HG02970 (cell line): ENCODE data around the gene CD9.
"Not testable (repeated sequence)": the region's sequence is repeated elsewhere in the genome, so short reads cannot be mapped to it uniquely, and the experiment has no call there.

Experiments
- ATAC-seq: cut with Tn5 transposase; IDR thresholded peaks from one replicate; pipeline ENCODE4 v1.9.1; 2021; ENCODE audit warnings: mild to moderate bottlenecking, moderate library complexity, moderate number of reproducible peaks; ENCODE audit not compliant: unreplicated experiment, low FRiP score

CD9 gene

GRCh38 chr12:6200256-6201212, at the start of gene CD9:
TSS of gene CD9 (plus strand) at chr12:6200400. CDS start at chr12:6200500, 100 bp downstream.
- ATAC-seq, result no peak

DNA sequence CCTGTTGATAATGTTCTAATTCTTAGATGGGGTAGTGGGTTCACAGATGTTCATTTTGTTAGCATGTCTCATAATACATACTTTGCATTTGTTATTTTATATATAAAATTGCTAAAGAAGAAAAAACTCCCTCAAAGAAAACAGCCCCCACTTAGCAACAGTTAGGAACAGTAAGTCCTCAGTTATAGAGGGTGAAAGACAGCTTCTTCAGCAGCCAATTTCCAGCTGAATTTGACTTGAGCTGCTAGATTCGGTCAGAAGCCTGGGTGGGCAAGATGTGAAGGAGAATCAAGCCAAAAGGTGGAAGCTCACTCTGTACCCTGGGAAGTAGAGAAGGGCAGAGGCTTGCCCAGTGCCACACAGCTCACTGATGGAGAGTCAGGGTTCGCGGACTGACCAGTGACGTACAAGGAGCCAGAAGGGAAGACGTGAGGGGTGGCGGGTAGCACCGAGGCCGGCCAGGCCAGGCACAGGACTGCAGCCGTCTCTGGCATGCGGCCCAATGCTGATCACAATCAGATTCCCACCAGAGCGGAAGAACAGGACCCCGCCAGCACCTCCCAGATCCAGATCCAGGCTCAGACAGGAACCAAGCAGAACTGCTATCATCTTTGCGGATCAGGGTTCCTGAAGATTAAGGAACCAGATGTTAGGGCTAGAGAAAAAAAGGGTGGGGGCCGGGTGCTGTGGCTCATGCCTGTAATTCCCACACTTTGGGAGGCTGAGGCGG, 45.3 kb upstream of the CD9 start:
- ATAC-seq, result no peak

DNA sequence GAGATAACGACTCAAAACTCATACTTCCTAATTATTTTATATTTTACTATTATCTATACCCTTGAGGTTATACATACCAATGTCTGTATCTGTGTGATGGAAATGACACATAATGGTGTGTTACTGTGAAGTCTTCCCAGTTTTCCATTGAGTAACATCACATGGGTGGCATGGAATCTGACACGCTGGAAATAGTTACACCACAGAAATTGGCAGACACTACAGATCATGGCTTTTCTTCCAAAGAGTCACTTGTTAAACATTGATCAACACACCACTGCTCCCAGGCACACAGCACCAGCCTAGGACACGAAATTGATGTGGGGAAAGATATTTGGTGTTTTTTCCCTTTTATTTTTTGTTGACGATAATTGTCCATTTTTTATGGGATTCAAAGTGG, 42.7 kb upstream of the CD9 start:
- no peak for ATAC-seq

DNA sequence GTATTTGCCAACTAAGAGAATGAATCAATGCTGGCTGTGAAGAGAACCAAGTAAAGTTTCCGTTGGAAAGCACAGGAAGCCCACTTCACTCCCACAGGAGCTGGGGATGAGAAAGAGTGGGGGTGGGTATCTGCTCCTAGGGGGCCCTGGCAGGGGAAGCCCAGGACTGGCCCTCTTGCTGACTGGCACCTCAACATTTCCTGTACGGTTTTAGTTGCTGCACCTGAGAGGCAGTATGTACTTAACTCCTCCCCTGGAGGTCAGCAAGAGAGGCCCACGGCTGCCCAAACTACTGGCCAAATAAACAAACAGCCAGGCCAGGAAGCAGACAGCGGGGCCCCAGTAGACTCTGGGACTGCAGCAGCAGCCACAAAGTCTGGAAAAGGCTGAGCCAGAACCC, 41.9 kb upstream of the CD9 start:
- no peak for ATAC-seq

- no peak for ATAC-seq
Observed at GRCh38 chr12:6158749-6159148, 41.5 kb upstream of the CD9 start.

- not testable (repeated sequence) for ATAC-seq
Observed at GRCh38 chr12:6159166-6160011, 40.8 kb upstream of the CD9 start.

DNA sequence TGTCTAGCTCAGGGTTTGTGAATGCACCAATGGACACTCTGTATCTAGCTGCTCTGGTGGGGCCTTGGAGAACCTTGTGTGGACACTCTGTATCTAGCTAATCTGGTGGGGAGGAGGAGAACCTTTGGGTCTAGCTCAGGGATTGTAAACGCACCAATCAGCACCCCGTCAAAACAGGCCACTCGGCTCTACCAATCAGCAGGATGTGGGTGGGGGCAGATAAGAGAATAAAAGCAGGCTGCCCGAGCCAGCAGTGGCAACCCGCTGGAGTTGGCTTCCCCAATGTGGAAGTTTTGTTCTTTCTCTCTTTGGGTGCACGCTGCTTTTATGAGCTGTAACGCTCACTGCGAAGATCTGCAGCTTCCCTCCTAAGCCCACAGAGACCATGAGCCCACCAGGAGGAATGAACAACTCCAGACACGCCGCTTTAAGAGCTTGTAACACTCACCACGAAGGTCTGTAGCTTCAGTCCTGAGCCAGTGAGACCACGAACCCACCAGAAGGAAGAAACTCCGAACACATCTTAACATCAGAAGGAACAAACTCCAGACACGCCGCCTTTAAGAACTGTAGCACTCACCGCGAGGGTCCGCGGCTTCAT, 40.1 kb upstream of the CD9 start:
- not testable (repeated sequence) for ATAC-seq

DNA sequence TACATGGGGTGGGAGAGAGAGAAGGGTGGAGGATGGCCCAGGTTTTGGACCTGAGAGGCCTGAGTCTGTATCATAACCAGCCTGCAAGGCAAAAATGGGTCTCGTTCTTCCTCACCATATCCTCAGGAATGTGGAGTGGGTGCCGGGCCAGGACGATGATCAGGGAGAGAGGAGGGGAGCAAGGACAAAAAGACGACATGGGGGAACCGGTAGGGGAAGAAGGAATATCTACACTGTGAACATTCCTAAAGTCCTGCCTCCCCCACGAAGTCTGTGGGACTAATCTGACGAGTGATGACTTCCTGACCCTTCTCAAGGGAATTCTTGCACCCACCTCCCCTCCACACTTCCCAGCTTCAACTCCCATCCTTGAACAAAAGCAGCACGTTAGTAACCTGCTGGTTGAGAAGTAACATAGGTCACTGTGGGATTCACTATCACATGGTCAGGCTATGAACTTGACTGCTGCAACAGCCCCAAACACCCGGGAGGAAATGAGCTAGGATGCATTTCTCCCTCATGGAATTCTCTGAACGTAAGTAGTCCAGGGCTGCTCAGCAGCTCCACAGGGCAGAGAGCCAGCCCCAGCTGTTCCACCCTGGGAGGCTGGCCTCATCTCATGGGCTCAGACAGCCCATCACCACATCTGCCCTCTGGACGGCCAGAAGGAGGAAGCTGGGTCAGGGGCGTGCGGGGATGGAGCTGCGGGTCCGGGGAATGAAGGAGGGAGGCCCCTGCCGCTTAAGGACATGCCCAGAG, 38.9 kb upstream of the CD9 start:
- ATAC-seq, result no peak

DNA sequence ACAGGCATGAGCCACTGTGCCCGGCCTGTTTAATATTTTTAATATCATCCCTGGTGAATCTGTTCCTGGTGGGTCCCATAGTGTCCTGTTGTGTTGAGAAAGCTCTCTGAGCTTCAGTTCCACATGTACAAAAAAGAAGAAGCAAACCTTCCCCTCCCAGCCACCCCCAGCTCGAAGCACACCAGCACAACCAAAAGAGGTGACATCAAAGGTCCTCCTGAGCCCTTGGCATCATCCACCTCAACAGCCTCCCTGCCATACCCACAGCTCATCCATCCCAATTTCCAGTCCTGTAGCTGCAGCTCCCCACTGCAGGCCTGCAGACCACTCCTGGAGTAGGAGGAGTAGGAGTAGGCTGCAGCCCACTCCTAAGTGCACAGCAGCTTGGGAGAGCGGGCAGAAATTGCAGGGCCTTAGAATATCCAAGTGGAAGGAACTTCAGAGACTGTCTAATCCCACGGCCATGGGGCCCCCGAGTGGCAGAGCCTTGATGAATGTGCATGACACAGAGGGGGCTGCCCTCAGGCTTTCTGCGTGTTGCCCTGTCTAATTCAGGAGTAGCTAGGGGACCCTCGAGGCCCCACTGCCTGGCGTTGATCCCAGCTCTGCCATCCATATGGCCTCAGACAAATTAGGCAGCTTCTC, 36.7 kb upstream of the CD9 start:
- ATAC-seq, result no peak

- no peak for ATAC-seq
Observed at GRCh38 chr12:6165395-6165794, 34.8 kb upstream of the CD9 start.

DNA sequence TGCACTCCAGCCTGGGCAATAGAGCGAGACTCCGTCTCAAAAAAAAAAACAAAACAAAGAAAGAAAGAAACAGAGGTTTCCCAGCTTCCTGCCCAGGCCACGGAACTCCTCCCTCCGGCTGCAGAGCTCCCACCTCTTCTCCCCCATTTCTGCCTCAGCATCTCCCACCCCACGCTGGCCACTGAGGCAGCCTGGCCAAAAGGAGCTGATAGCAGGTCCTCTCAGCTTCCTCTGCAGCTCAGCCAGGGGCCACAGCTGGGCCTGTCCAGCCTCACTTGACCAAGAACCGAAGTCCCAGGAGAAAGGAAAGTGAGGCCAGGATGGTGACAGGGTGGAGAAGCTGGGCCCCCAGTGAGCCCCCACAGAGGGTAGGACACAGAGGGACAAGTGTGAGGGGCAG, 33.4 kb upstream of the CD9 start:
- ATAC-seq, result peak; percentile 19

DNA sequence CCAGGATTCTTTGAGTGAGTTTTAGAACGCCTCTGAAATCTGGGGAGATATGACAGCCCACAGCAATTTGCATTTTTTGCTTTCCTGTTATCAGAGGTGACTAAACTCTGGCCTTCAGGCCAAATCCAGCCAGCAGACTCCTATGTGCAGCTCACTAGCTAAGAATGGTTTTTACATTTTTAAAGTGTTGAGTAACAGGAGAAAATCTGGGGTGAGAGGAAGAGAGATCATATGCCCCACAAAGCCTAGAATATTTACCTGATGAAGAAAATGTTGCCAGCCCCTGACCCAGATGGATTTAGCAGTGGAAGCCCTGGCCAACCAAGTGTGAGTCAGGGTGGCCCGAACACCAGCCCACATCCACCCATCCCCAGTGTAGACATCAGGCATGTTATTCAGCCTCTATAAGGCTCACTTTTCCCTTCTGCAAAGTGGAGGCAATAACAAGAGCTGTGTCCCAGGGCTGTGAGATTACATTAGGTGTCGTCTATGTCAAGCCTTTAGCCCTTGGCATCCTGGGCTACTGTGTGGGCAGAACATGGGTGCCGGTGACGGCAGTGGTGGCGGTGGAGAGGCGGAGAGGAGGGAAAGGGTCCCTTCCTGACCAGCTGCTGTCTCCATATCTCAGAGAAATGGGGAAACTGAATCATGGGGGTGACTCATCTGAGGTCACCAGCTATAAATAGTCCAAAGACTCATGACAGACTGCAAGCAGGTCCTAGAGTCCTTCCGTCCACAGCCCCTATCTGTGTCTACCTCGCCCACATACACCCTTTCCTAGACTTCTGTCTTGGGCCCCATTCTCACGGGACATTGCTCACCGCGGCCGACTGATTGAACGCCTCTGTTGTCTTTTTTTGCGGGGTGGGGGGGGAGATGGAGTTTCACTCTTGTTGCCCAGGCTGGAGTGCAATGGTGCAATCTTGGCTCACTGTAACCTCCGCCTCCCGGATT, 32.6 kb upstream of the CD9 start:
- peak; percentile 75 for ATAC-seq

GRCh38 chr12:6171409-6172015, 28.7 kb upstream of the CD9 start:
- no peak for ATAC-seq

GRCh38 chr12:6172086-6172485, 28.1 kb upstream of the CD9 start:
- no peak for ATAC-seq

DNA sequence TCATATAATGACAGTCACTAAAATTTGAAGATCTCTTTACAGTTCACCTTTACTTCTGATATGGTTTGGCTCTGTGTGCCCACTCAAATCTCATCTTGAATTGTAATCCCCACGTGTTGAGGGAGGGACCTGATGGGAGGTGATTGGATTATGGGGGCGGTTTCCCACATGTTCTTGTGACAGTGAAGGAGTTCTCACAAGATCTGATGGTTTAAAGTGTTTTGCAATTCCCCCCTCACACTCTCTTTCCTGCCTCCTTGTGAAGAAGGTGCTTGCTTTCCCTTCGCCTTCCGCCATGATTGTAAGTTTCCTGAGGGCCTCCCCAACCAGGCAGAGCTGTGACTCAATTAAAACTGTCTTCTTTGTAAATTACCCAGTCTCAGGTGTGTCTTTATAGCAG, 27.3 kb upstream of the CD9 start:
- no peak for ATAC-seq

DNA sequence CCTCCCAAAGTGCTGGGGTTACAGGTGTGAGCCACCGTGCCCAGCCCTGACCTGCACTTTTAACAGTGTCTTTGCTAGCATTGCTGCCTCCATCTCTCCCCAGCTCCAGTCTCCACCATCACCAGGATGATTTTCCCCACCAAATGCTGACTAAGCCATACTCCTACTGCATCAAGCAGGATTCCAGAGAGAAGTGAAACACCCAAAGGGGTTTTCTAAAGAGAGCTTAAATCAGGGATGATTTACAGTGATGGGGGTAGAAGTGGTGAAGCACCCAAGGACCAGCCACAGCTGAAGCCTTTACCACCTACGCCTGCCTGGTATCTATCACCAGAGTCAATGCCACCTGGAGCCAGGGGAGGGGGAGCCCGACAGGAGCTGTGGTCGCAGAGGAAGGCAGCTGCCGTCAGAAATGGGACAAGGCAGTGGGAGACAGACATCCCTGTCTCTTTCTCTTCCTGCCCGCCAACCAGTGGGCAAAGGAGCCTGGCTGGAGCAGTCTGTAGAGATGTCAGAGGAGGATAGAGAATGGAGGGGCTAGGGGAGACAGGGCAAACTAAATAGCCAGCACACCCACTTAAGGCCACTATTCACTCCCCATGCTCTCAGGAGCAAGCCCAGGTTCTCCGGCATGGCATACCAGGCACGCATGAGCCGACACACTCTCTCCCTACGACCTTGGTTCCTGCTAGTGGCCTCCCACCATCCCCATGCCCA, 22.4 kb upstream of the CD9 start:
- ATAC-seq, result no peak
